ENCODE measurements around the gene OR2T3.
"Not testable (repeated sequence)": the region's sequence is repeated elsewhere in the genome, so short reads cannot be mapped to it uniquely, and the experiment has no call there.

GRCh38 chr1:248473051-248473450, at the start of gene OR2T3:
- not testable (repeated sequence) for TF ChIP-seq CTCF, POLR2A (IDR thresholded peaks at IDR 0.05)

Measured in Peyer's patch (tissue), 4 donors.